Stimulated activated CD4-positive, alpha-beta T cell treated with anti-CD3 and anti-CD28 coated beads, Interleukin-1b, Interleukin-23, amount 100 ng/mL, for 48 hours (primary cell): ENCODE results near the gene FIBCD1.

Experiments used
- DNase-seq: peaks from one replicate; pipeline ENCODE4 v3.0.0-alpha.2; 2020

Gene FIBCD1

DNA sequence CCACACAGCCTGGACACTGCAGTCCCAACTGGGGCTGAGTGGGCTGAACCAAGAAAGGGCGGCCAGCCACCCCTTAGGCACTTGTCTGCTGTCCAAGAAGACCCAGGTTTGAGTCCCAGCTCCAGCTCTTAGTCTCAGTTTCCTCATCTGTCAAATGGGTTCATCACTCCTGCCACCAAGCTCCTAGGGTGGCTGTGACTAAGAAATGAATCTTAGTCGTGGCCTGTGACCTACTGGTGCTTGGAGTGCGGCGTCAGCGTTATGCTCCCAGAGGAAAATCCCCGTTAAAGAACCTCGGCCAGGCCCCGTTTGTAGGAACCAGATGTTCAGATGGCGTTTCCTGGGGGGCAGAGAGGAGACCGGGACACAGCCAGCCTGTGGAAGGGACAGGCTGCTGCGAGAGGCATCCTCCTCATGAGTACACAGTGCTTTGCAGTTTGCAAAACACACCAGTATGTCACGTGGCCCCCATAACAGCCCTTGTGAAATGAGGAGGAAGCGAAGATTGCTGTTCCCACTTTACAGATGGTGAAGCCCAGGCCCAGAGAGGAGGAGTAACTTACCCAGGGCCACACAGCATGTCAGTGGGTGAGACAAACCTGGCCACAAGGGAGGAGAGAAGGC is 3.3 kb downstream of the FIBCD1 start:
- no peak for DNase-seq

- no peak for DNase-seq
Observed at GRCh38 chr9:130934702-130935647, 4.1 kb downstream of the FIBCD1 start.

GRCh38 chr9:130934246-130934645 is 4.8 kb downstream of the FIBCD1 start:
- no peak for DNase-seq

- no peak for DNase-seq
Observed at GRCh38 chr9:130933114-130934046, 5.7 kb downstream of the FIBCD1 start.

- DNase-seq, result no peak
Observed at GRCh38 chr9:130932255-130933079, 6.6 kb downstream of the FIBCD1 start.

DNA sequence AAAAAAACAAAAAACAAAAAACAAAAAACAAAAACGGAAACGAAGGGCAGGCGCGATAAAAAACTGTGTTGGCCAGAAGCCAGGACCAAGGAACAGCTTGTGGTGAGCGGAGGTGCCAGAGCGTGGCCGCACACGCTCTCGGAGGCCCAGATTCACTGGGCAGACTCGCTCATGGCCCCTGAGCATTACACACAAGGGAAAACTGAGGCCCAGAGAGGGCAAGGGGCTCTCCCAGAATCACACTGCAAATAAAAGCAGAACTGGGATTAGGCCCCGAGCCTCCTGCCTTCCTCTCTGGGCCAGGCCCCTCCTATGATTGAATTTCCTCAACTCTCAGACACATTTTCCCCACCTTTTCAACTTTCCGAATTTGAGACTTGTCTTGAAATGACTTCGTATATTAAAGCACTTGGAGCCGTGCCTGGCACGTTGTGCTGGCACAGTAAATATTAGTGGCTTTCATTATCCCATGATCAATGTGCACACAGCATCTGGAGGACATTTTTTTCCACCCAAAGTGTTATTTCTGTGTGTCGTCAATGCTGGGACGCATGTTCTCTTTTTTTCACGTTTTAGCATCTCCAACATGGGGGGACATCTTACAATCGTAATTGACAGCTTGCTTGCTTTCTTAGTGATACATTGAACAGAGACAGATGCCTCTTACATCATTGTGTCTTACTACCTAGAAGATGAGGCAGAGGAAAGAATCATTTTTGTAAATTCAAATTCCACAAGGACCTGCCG is 7.4 kb downstream of the FIBCD1 start:
- DNase-seq, result no peak

DNA sequence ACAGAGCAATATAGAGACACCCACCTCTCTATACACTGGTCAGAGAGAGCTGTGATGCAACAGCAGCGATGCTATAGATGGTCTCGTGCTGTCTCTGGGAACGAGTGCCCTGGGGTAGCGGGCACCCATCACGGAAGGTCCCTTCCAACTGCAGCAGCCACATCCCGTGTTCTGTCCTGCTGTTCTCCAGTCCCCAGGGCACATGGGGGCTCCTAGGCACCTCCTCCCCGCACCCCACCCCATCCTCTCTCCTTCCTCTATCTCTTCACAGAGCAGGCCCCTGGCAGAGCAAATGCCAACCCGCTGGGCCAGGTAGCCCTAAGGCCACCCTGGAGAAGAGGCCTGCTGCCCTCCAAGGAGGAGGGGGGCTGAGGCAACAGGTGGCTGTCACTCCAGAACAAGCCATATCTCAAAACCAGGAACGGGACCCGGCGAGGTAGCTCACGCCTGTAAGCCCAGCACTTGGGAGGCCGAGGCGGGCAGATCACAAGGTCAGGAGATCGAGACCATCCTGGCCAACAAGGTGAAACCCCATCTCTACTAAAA is 8.2 kb downstream of the FIBCD1 start:
- DNase-seq, result no peak

GRCh38 chr9:130930132-130930803 is 8.8 kb downstream of the FIBCD1 start:
- no peak for DNase-seq

DNA sequence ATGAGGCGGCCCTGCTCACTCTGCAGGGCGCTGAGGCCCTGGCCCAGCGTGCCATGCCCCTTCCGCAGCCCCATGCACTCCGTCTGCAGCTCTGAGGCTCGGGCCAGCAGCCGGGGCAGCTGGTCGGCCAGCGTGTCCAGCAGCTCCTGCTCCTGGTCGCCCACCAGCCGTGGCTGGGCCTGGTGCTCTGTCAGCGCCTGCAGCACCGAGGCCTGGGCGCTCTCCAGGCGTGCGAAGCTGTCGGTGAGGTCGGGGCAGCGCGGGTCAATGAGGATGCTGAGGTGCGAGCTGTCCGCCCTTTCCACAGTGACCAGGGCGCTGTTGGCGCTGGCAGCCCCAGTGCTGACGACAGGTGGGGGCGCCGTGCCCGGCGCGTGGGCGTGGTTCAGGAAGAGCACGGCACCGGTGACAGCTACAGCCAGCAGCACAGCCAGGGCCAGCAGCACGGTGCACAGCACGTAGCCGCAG is 9.4 kb downstream of the FIBCD1 start:
- no peak for DNase-seq

DNA sequence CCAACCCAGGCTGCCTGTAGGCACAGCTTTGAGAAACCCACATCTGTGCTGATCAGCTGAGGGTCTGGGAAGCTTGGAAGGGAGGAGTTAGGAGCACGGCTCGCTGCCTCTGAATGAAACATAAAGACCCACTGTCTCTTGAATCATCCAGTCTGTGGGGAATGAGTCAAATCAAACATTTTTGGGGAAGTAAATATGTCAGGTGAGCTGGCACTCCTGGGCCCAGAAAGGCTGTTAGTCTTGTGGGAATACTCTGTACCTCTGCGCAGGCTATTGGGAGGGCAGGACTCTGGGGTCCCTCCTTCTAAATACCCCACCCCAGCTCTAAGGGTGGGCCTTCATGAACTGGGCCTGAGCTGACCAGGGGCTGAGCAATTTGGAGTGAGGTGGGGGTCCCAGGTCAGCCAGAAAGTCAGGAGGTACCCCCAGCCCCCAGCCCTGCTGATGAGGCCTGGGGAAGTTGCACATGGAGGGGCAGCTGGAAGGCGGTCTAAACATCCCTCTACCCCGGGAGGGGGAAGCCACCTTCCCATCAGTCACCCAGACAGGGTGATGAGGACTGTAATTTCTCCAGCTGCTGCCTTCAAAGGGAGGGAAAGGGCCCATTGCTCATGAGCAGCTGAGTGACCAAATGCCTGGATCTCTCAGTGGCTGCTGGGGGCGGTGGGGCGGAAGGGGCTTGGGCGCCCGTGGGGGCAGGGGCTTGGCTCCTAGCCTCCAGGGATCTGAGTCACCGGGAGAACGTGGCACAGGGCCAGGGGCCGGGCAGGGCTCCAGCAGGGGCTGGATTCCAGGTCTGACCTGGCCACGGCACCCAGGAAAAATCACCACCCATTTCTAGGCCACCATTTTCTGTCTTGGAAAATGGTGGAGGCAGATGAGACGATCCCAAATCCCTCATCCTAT is 10.8 kb downstream of the FIBCD1 start:
- DNase-seq, result no peak

GRCh38 chr9:130927338-130927737 is 11.7 kb downstream of the FIBCD1 start:
- DNase-seq, result no peak

DNA sequence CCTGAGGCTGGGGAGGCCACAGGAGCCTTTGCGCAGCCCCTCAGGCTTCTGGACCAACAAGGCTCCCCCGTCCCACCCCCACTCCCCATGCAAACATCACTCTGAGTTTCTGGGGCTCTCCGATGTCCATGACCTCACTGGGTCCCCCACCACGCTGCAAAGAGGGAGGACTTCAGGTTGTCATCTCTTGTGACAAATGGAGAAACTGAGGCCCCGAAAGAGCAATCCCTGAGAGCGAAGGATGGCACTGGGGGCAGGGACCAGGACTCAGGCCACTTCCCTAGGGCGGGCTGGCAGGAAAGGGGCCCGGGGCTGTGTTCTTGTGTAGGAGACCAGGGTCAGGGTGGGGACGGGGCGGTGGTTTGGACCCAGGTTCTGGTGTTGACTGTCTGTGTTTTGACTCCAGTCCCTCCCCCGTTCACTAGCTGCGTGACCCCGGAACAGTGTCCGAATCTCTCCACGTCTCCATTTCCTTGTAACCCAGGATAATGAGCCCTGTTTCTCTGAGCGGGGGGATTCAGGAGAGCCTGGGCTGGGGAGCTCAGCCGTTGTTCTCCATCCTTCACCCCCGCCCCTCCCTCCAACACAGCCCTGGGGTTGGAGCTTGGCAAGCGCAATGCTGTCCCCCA is 13.9 kb downstream of the FIBCD1 start:
- DNase-seq, result no peak

DNA sequence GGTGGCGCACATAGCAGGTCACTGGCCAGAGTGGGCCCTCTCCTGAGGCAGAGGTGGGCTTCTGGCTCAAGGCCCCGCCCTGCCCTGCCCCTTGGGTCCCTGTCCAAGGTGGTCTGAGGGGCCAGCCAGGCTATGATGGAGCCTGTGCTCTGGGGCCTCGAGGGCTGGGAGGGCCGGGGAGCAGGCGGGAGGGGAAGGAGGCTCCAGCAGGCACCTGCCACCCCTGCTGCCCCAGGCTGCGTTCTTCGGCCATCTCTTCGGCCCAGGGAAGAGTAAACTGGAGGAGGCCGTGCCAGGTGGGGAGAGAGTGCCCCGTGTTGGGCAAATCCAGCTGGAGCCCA is 14.6 kb downstream of the FIBCD1 start:
- DNase-seq, result no peak

GRCh38 chr9:130923611-130924447 is 15.2 kb downstream of the FIBCD1 start:
- no peak for DNase-seq

GRCh38 chr9:130922893-130923610 is 16.0 kb downstream of the FIBCD1 start:
- DNase-seq, result no peak

- DNase-seq, result no peak
Observed at GRCh38 chr9:130921989-130922892, 16.8 kb downstream of the FIBCD1 start.
